GM23338 (cell line): Measurements from ENCODE around the gene NR1H3. TPM values are rescaled to one million over a fixed set of nuclear protein-coding genes. Genes with fewer than 3 reads are reported as not detected.

ENCODE experiments used
- ATAC-seq: fragments of 200-7000 bp; cut with Tn5 transposase; 3 replicates; pipeline ENCODE4 v1.9.1; 2020
- DNase-seq: peaks from one replicate; pipeline ENCODE4 v3.0.0-alpha.2; 2015; ENCODE audit warnings: low spot score
- H2AFZ ChIP-seq: fragments of 200-600 bp; sonication (generic); 2 replicates; pipeline ENCODE4 v1.8.0; 2016; ENCODE audit warnings: antibody characterized with exemption, mild to moderate bottlenecking, moderate library complexity
- H3F3A ChIP-seq: fragments of 200-600 bp; sonication (generic); replicated peaks from 2 replicates; pipeline ENCODE4 v1.8.0; 2017; ENCODE audit warnings: antibody characterized with exemption, mixed run types, low read depth
- H3K27ac ChIP-seq: fragments of 200-600 bp; sonication (generic); 2 replicates; pipeline ENCODE4 v1.6.1; 2016; ENCODE audit warnings: low read depth
- H3K27me3 ChIP-seq: fragments of 200-600 bp; sonication (generic); 2 replicates; pipeline ENCODE4 v1.8.0; 2016; ENCODE audit warnings: mild to moderate bottlenecking, mixed run types, moderate library complexity; ENCODE audit not compliant: insufficient read depth
- H3K36me3 ChIP-seq: fragments of 200-600 bp; sonication (generic); 2 replicates; pipeline ENCODE4 v1.8.0; 2016; ENCODE audit warnings: mild to moderate bottlenecking; ENCODE audit not compliant: insufficient read depth
- H3K4me1 ChIP-seq: fragments of 200-600 bp; sonication (generic); 2 replicates; pipeline ENCODE4 v1.8.0; 2016; ENCODE audit warnings: mild to moderate bottlenecking, moderate library complexity; ENCODE audit not compliant: insufficient read depth
- H3K4me2 ChIP-seq: fragments of 200-600 bp; sonication (generic); 2 replicates; pipeline ENCODE4 v1.7.1; 2017; ENCODE audit warnings: mixed run types
- H3K4me3 ChIP-seq: fragments of 200-600 bp; sonication (generic); 2 replicates; pipeline ENCODE4 v1.6.1; 2016; ENCODE audit warnings: mixed run types
- H3K79me2 ChIP-seq: fragments of 200-600 bp; sonication (generic); replicated peaks from 2 replicates; pipeline ENCODE4 v1.8.0; 2017; ENCODE audit warnings: mild to moderate bottlenecking; ENCODE audit not compliant: insufficient read depth
- H3K9me2 ChIP-seq: fragments of 200-600 bp; sonication (generic); 2 replicates; pipeline ENCODE4 v1.8.0; 2017; ENCODE audit not compliant: insufficient read depth
- H4K20me1 ChIP-seq: fragments of 200-600 bp; sonication (generic); replicated peaks from 2 replicates; pipeline ENCODE4 v1.8.0; 2017; ENCODE audit warnings: mild to moderate bottlenecking; ENCODE audit not compliant: insufficient read depth
- H3K27ac Mint-ChIP-seq: 2 replicates; pipeline ENCODE4 v1.8.0; 2020; ENCODE audit warnings: inconsistent platforms, mild to moderate bottlenecking, moderate library complexity, mixed read lengths
- H3K27me3 Mint-ChIP-seq: 3 replicates; pipeline ENCODE4 v1.8.0; 2022; ENCODE audit warnings: low read depth, mild to moderate bottlenecking, moderate library complexity, mixed read lengths, inconsistent platforms; ENCODE audit not compliant: insufficient read depth, poor library complexity
- H3K36me3 Mint-ChIP-seq: 3 replicates; pipeline ENCODE4 v1.8.0; 2021; ENCODE audit warnings: low read depth, mild to moderate bottlenecking, inconsistent platforms, moderate library complexity, mixed read lengths
- H3K4me1 Mint-ChIP-seq: 3 replicates; pipeline ENCODE4 v1.8.0; 2020; ENCODE audit warnings: mild to moderate bottlenecking, inconsistent platforms, mixed read lengths
- H3K4me3 Mint-ChIP-seq: 3 replicates; pipeline ENCODE4 v1.8.0; 2021; ENCODE audit warnings: moderate library complexity, mild to moderate bottlenecking, inconsistent platforms, mixed read lengths
- H3K9me3 Mint-ChIP-seq: 3 replicates; pipeline ENCODE4 v1.8.0; 2020; ENCODE audit warnings: moderate library complexity, mild to moderate bottlenecking, inconsistent platforms, mixed read lengths
- CREB1 ChIP-seq: fragments of 250-450 bp; sonication (Bioruptor Pico); IDR thresholded peaks from 2 replicates; pipeline ENCODE4 v1.5.0; 2020; ENCODE audit warnings: low read depth, mild to moderate bottlenecking, moderate library complexity
- EZH2 ChIP-seq: fragments of 200-600 bp; sonication (generic); IDR thresholded peaks from one replicate; pipeline ENCODE4 v1.8.0; 2017; ENCODE audit warnings: antibody characterized with exemption, mild to moderate bottlenecking, low read depth; ENCODE audit not compliant: unreplicated experiment
- ZNF114 ChIP-seq: fragments of 250-450 bp; sonication (Bioruptor Pico); IDR thresholded peaks from 2 replicates; pipeline ENCODE4 v1.5.0; 2020; ENCODE audit warnings: mild to moderate bottlenecking, moderate library complexity
- polyA plus RNA-seq: library from polyadenylated mRNA; unstranded; fragments of >200 nt; fragmentation: Nextera tagmentation; extraction: Ambion mirVana; gene quantifications from 2 replicates; pipeline ENCODE4 v1.2.1, GENCODE V29; 2016
- total RNA-seq: library from RNA; depleted of rRNA; stranded (reverse); fragments of >200 nt; shearing (Covaris generic); gene quantifications from 2 replicates; pipeline ENCODE4 v1.2.3, GENCODE V29; 2014
- TF ChIP-seq, protein P1 (sequence below), 2 experiments: fragments of 200-600 bp in 1 of 2; sonication (generic) in 1 of 2; conservative IDR thresholded peaks; 2 replicates each; pipeline versions ENCODE4 v1.5.1 to v1.6.1; 2016 to 2017; ENCODE audit warnings: antibody characterized with exemption in 2 of 2, low read depth in 2 of 2, mild to moderate bottlenecking in 2 of 2, moderate library complexity in 1 of 2
- TF ChIP-seq, protein P2 (sequence below): IDR thresholded peaks from one replicate; pipeline ENCODE4 v1.6.1; 2018; ENCODE audit warnings: antibody characterized with exemption; ENCODE audit not compliant: unreplicated experiment
- TF ChIP-seq, protein P3 (sequence below): fragments of 250-450 bp; sonication (Bioruptor Pico); IDR thresholded peaks from 2 replicates; pipeline ENCODE4 v1.5.0; 2020; ENCODE audit warnings: mild to moderate bottlenecking, moderate library complexity

The NR1H3 gene
- total and polyA plus RNA-seq, 2 experiments from 2014 or later: 16.5 to 23.7 TPM

DNA sequence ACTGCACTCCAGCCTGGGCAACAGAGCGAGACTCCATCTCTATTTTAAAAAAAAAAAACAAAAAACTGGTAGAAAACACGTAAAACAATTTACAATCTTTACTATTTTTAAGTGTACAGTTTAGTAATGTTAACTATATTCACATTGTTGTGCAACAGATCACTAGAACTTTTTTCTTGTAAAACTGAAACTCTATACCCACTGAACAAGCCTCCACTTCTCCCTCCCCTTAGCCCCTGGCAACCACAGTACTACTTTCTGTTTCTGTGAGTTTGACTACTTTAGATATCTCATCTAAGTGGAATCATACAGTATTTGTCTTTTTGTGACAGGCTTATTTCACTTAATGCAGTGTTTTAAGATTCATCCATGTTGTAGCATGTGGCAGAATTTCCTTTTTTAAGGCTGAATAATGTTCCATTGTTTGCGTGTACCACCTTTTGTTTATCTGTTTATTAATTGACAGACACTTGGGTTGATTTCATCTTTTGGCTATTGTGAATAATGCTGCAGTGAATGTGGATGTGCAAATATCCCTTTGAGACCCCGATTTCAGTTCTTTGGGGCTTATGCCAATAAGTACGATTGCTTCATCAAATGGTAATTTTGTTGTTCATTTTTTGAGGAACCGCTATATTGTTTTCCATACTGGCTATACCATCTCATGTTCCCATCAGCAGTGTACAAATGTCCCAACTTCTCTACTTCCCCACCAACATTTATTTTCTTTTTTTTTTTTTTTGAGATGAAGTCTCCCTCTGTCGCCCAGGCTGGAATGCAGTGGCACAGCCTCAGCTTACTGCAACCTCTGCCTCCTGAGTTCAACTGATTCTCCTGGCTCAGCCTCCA lies 32.0 kb upstream of the NR1H3 start:
- H3K4me1 ChIP-seq: no peaks in the 10 kb centered on the region
- TF ChIP-seq EZH2 (no peak), CREB1 (CRISPR knock-in tag) (no peak), ZNF114 (CRISPR knock-in tag) (no peak)
- TF ChIP-seq, protein P1, sequence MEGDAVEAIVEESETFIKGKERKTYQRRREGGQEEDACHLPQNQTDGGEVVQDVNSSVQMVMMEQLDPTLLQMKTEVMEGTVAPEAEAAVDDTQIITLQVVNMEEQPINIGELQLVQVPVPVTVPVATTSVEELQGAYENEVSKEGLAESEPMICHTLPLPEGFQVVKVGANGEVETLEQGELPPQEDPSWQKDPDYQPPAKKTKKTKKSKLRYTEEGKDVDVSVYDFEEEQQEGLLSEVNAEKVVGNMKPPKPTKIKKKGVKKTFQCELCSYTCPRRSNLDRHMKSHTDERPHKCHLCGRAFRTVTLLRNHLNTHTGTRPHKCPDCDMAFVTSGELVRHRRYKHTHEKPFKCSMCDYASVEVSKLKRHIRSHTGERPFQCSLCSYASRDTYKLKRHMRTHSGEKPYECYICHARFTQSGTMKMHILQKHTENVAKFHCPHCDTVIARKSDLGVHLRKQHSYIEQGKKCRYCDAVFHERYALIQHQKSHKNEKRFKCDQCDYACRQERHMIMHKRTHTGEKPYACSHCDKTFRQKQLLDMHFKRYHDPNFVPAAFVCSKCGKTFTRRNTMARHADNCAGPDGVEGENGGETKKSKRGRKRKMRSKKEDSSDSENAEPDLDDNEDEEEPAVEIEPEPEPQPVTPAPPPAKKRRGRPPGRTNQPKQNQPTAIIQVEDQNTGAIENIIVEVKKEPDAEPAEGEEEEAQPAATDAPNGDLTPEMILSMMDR (conservative IDR thresholded peaks at IDR 0.05; ENCODE audit: low read depth in 2 of 2): no peak
- TF ChIP-seq, protein P2, sequence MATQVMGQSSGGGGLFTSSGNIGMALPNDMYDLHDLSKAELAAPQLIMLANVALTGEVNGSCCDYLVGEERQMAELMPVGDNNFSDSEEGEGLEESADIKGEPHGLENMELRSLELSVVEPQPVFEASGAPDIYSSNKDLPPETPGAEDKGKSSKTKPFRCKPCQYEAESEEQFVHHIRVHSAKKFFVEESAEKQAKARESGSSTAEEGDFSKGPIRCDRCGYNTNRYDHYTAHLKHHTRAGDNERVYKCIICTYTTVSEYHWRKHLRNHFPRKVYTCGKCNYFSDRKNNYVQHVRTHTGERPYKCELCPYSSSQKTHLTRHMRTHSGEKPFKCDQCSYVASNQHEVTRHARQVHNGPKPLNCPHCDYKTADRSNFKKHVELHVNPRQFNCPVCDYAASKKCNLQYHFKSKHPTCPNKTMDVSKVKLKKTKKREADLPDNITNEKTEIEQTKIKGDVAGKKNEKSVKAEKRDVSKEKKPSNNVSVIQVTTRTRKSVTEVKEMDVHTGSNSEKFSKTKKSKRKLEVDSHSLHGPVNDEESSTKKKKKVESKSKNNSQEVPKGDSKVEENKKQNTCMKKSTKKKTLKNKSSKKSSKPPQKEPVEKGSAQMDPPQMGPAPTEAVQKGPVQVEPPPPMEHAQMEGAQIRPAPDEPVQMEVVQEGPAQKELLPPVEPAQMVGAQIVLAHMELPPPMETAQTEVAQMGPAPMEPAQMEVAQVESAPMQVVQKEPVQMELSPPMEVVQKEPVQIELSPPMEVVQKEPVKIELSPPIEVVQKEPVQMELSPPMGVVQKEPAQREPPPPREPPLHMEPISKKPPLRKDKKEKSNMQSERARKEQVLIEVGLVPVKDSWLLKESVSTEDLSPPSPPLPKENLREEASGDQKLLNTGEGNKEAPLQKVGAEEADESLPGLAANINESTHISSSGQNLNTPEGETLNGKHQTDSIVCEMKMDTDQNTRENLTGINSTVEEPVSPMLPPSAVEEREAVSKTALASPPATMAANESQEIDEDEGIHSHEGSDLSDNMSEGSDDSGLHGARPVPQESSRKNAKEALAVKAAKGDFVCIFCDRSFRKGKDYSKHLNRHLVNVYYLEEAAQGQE: no peak
- TF ChIP-seq, protein P3, sequence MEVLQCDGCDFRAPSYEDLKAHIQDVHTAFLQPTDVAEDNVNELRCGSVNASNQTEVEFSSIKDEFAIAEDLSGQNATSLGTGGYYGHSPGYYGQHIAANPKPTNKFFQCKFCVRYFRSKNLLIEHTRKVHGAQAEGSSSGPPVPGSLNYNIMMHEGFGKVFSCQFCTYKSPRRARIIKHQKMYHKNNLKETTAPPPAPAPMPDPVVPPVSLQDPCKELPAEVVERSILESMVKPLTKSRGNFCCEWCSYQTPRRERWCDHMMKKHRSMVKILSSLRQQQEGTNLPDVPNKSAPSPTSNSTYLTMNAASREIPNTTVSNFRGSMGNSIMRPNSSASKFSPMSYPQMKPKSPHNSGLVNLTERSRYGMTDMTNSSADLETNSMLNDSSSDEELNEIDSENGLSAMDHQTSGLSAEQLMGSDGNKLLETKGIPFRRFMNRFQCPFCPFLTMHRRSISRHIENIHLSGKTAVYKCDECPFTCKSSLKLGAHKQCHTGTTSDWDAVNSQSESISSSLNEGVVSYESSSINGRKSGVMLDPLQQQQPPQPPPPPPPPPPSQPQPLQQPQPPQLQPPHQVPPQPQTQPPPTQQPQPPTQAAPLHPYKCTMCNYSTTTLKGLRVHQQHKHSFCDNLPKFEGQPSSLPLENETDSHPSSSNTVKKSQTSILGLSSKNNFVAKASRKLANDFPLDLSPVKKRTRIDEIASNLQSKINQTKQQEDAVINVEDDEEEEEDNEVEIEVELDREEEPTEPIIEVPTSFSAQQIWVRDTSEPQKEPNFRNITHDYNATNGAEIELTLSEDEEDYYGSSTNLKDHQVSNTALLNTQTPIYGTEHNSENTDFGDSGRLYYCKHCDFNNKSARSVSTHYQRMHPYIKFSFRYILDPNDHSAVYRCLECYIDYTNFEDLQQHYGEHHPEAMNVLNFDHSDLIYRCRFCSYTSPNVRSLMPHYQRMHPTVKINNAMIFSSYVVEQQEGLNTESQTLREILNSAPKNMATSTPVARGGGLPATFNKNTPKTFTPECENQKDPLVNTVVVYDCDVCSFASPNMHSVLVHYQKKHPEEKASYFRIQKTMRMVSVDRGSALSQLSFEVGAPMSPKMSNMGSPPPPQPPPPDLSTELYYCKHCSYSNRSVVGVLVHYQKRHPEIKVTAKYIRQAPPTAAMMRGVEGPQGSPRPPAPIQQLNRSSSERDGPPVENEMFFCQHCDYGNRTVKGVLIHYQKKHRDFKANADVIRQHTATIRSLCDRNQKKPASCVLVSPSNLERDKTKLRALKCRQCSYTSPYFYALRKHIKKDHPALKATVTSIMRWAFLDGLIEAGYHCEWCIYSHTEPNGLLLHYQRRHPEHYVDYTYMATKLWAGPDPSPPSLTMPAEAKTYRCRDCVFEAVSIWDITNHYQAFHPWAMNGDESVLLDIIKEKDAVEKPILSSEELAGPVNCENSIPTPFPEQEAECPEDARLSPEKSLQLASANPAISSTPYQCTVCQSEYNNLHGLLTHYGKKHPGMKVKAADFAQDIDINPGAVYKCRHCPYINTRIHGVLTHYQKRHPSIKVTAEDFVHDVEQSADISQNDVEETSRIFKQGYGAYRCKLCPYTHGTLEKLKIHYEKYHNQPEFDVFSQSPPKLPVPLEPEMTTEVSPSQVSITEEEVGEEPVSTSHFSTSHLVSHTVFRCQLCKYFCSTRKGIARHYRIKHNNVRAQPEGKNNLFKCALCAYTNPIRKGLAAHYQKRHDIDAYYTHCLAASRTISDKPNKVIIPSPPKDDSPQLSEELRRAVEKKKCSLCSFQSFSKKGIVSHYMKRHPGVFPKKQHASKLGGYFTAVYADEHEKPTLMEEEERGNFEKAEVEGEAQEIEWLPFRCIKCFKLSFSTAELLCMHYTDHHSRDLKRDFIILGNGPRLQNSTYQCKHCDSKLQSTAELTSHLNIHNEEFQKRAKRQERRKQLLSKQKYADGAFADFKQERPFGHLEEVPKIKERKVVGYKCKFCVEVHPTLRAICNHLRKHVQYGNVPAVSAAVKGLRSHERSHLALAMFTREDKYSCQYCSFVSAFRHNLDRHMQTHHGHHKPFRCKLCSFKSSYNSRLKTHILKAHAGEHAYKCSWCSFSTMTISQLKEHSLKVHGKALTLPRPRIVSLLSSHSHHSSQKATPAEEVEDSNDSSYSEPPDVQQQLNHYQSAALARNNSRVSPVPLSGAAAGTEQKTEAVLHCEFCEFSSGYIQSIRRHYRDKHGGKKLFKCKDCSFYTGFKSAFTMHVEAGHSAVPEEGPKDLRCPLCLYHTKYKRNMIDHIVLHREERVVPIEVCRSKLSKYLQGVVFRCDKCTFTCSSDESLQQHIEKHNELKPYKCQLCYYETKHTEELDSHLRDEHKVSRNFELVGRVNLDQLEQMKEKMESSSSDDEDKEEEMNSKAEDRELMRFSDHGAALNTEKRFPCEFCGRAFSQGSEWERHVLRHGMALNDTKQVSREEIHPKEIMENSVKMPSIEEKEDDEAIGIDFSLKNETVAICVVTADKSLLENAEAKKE (CRISPR knock-in tag): no peak
- H3F3A ChIP-seq: no peaks in the 10 kb centered on the region
- no peak overlapping the region for H3K4me2 ChIP-seq
- H3K9me2 ChIP-seq: no peaks in the 10 kb centered on the region
- no peaks in the 10 kb centered on the region for H3K4me1 Mint-ChIP-seq
- H3K27ac Mint-ChIP-seq: no peak overlapping the region
- H3K36me3 Mint-ChIP-seq: peaks cover 55% of the 10 kb centered on the region
- H3K27ac ChIP-seq: no peak overlapping the region
- H3K9me3 Mint-ChIP-seq: no peaks in the 10 kb centered on the region
- H3K4me3 ChIP-seq: no peak overlapping the region
- H3K27me3 Mint-ChIP-seq: no peaks in the 10 kb centered on the region
- H3K79me2 ChIP-seq: 0 out of 2 replicates have a peak, but pooled peaks cover 2% of the 10 kb centered on the region
- H4K20me1 ChIP-seq: peaks cover 5% of the 10 kb centered on the region; the same call in 1 of the 2 replicates
- no peak for DNase-seq
- H3K27me3 ChIP-seq: no peaks in the 10 kb centered on the region
- H2AFZ ChIP-seq: no peak overlapping the region
- H3K36me3 ChIP-seq: peaks cover 28% of the 10 kb centered on the region; the same call in 1 of the 2 replicates
- no peak overlapping the region; the same call in 2 of the 3 replicates for H3K4me3 Mint-ChIP-seq
- ATAC-seq: no peak
